Measurements from ENCODE around the gene SDK1.
"Not testable (repeated sequence)": the region's sequence is repeated elsewhere in the genome, so short reads cannot be mapped to it uniquely, and the experiment has no call there.

The SDK1 gene

DNA sequence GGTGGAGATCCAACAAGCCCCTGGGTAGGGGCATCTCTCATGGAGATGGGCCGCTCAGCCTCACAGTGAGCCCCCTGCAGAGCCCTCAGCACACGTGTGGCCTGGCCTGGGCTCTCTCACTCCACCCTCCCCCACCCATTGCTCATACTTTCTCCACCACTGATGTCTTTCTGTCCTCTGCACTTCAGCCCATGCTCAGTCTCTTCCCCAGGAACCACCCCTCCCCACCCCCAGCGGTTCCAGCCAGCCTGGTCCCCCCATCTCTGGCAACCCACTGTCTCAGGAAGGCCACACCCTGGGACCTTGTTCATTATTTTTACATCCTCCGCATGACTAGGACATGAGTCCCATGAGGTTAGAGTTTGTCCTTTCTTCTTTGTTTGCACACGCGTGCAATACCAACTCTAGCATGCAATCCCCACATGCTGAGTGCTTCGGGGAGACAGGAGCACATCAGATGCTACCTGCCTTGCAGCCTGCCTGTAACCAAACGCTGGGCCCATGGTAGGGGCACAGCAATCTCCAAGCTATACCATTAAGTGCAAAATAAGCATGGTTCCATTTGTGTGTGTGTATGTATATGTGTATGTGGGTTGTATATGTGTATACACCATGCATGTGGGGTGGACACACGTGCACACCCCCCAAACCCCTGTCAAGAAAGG is 972.6 kb downstream of the SDK1 start:
- DNase-seq (ENCODE audit: low spot score): no peak

DNA sequence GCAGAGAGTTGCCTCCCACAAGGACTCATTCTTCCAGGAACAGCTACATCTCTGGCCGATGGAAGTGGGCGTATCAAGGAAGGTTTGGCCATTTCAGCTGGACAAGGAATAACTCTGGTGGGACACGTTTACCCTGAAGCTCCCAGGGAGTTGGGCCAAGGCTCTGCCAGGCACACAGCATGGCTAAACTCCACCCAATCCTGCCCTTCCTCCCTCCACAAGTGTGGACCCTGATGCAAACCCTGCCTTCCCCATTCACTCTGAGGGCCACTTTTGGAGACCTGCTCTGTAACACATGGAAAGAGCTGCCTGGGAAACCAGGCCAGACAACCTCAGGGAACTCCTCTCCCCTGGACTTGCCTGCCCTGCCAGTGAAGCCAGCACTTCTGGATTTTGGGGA is 973.2 kb downstream of the SDK1 start:
- DNase-seq (ENCODE audit: low spot score): no peak

DNA sequence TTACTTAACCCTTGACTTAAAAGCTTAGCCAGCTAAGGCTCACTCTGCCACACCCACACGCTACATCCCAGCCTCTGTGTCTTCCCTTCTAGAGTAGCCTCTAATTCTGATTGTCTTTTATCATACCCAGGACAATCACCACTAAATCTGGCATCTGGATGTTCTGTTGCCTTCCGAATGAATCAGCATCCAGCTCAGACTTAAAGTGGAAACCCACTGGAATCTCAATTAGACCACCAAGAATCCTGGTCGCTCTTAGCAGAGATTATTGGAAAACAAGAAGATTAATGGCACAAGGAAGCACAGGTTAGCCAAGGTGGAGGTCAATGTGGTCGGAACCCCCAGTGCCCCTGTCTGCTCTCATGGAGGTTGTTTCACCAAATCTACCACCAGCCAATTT is 976.9 kb downstream of the SDK1 start:
- DNase-seq (ENCODE audit: low spot score): no peak

DNA sequence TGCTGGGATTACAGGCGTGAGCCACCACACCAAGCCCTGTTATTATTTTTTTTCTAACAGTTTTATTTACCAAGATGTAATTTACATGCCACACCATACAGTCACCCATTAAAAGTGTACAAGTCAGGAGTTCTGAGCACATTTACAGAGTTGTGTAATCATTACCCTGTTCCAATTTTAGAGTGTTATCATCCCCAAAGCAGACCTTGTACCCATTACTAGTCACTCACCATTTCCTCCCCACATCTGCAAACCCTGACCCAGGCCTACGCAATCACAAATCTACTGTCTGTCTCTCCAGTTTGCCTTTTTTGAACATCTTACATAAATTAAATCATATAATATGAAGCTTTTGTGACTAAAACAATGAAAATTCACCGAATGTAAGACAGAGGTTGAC is 978.2 kb downstream of the SDK1 start:
- DNase-seq (ENCODE audit: low spot score): no peak

DNA sequence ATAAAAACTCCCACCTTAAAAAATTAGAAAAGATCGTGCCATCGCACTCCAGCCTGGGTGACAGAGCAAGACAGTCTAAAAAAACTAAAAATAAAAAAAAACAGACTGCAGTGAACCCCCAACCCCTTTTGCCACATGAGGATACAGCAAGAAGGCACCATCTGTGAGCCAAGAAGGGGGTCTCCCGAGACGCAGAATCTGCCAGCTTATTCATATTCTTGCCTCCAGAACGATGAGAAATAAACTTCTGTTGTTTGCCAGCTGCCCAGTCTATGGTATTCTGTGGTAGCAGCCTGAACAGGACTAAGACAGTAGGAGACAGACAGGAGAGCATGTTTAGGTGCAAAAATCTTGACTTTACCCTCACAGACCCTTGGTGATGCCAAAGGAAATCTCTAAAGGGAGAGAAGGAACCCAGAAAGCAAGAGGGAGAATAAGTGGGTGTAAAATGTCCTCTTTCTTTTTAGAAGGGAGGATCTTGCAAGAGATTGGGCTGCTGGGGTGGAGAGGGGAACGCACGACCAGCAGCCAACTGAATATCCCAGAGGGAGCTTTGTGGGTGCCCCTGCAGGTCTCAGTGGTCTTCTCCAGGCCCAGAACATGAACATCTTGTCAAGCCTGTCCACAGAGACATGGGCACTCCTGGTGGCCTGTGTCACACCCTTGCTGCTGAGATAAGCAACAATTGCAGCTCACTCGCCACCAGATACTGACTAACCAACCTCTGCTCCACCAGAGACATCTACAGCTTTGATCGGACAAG is 980.4 kb downstream of the SDK1 start:
- no peak for DNase-seq (ENCODE audit: low spot score)

DNA sequence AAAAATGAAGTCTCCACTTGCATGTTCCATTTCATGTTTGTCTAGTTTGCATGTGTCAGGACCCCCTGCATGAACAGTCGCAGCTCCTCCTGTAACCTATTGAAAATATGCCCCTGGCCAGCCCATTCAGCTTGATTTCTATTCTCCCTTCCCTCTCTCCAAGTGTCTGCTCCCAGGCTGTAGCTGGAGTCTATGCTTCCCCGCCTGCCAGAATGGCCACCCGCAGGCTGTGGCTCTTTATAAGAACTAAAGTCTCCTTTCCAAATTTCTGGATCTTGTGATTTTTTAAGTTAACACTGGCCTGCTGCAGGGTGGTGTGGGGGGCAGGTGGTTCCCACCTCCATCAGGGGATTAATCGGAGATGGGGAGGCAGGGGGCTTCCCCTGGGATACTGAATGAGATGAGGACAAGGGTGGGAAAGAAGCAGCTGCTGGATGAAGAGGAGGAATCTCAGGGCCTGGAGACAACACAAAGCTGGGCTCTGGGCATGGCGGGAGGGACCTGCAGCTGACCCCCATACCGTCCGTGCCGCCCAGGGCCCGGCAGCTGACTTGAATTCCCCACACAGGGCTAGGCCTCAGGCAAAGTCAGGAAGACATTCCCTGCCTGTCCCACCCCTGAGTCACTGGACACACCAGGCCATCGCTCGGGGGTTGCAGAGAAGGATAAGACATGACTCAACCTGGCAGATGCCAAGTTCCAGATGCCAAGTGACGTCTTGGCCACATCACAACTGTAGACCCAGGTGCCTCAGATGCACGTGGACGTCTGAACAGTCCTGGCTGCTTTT is 981.6 kb downstream of the SDK1 start:
- no peak for DNase-seq (ENCODE audit: low spot score)

DNA sequence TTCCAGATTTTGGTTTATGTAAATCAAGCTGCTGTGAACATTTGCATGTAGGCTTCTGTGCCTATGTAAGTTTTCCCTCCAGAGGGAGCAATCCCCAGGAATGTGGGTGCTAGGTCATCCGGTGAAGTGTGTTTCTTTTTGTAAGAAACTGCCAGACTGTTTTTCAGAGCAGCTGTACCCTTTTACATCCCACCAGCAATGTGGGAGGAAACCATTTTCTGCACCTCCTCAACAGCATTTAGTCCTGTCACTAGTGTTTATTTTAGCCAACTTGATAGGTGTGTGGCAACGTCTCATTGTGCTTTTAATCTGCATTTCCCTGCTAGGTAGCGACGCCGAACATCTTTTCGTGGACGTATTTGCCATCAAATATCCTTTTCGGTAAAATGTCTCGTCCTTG is 985.3 kb downstream of the SDK1 start:
- DNase-seq (ENCODE audit: low spot score): no peak

DNA sequence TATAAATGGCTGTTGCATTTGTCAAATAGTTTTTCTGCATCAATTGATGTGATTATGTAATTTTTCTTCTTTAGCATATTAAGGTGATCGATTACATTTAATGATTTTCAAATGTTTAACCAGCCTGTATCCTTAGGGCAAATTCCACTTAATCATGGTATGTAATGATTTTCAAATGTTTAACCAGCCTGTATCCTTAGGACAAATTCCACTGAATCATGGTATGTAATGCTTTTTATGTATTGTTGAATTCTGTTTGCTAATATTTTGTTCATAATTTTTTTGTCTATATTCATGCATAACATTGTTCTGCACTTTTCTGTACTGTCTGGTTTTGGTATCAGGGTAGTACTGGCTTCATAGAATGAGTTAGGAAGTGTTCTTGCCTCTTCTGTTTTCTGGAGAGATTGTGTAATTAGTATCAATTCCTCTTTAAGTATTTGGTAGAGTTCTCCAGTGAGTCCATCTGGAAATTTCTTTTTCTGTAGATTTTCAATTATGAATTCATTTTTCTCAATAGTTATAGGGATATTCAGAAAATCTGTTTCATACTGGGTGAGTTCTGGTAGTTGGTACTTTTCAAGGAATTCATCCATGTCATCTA is 987.8 kb downstream of the SDK1 start:
- no peak for DNase-seq (ENCODE audit: low spot score)

DNA sequence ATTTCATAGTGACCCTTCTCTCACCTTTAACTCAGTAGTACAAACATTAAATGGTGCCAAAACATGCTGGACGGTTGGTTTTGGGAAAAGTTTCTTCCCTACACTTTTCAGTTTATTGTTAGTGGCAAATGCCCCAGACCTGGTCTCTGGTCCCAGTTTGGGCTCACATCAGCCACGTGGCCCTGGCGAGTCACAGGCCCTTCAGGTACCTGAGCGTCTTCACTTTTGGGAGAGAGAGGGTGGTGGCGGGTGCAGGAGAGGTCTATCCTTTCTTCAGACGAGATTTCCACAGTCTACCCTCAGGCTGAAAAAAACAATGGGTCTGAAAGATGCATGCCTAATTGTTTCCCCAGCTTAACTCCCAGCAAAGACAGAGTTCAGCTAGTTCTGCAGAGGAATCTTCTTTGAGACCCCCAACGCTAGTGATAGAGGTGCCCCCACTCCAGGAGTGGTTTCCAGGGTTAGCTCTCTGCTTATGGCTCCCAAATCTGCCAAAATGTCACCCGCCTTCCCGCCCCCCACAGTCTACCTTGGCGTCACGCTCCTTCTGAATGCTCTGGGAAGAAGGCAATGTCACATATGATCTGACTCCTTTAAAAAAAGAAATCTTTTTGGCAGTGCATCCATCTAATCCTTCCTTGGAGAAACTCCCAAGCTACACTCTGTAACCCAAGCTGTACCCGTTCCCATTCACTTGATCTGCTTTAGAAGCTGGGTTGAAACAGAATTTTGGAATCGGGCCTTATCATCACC is 996.3 kb downstream of the SDK1 start:
- no peak for DNase-seq (ENCODE audit: low spot score)

DNA sequence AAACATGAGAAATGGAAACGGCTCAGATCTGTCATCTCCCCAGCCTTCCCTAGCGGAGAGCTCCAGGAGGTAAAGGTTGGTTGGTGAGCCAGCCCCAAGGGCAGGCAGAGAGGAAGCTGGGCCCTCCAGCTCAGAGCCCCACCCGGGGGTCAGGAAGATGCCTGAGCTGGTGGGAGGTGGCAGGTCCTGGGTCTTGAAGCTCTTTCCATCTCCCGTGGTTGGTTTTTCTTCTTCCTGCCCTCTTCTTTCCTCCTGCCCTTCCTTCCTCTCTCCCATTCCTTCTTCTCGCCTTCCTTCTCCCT is 996.8 kb downstream of the SDK1 start:
- no peak for DNase-seq (ENCODE audit: low spot score)

DNA sequence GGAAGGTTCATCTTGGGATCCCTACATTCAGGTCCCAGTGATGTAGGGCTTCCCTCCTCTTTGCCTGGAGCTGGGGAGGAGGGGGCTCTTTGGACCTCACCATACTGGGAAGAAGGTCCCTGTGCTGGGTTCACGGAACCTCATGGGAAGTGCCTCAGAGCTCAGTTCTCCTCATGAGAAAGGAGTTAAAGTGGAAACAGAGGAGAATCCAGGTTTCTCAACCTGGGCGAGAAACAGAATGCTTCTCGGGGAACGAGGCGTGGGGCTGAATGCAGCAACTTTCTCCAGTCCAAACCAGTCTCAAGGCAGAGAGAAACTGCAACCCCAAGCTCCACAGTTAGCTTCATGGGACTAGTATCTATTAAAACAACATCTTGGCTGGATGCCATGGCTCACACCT is 998.4 kb downstream of the SDK1 start:
- DNase-seq (ENCODE audit: low spot score): no peak

DNA sequence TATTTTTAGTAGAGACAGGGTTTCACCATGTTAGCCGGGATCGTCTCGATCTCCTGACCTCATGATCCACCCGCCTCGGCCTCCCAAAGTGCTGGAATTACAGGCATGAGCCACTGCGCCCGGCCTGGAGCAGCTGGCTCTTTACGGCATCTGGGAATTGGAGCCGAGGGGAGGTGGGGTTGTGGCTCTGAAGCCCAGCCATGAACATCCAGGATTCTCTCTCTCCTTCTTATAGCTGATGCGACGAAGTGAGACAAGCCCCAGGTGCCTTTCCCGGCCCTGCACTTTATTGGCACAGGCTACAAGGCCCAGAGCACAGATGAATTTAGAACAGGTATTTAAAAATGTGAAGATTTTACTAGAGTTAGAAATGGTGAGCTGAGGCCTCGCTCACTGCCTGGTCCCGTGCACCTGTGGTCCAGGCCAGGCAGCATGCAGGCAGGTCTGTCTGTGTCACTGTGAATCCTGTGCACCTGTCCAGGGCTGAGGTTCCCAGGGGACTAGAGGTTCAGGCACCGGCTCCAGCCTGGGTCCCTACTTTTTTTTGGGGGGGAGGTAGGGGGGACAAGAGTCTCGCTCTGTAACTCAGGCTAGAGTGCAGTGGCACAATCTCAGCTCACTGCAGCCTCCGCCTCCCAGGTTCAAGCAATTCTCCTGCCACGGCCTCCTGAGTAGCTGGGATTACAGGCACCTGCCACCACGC is 1001.3 kb downstream of the SDK1 start:
- DNase-seq (ENCODE audit: low spot score): no peak

DNA sequence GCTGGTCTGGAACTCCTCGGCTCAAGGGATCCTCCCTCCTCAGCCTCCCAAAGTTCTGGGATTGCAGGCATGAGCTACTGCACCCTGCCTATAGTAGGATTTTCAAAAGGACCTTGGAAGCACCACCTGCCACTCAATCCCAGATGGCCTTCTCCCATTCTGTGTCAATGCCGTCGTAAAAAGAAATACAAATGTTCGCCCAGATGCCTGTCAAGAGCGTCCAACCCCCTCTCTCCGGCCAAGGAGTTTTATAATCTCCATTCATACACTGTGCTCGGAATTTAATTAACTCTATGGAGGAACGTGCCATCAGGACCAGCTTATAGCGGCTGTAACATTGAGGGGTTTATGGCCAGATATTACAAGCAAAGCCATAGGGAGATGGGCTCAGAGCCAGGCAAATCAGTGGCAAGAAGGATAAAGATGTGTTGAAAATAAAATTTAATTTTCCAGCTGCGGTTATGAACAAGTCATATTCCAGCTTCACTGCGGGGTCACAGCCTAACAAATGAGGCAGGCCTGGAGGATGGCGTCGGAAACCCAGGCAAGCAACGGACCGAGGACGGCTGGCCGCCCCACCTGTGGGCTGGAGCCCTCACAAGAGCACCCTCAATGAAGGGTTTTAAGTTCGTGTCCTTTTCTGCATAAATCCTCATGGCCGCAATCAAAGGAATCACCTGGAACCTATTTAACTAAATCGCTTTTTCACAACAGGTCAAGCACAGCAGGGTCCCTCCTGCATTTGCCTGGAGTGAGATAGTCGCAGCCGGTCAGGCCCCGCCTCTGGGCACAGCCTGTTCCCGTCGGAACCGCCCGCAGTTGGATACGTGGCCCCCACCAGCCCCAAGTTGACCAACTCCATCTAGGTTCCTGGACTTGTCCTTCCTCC is 1006.5 kb downstream of the SDK1 start:
- no peak for DNase-seq (ENCODE audit: low spot score)

DNA sequence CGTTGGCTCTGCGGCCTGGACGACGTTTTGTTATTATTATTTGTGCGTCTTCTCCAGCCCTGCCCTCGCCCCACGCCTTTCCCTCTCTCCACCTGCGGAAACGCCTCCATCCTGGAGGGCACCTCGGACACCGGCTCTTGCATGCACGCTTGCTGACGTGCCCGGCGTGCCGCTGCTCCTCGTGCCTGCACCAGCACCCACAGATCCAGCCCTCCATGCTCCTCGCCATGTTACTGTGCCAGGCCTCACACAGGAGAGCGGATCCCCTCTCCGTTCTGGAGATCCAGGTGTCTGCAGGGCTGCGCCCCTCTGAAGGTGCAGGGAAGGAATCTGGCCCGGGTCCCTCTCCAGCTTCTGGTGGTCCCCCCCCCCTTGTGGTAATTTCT is 1007.1 kb downstream of the SDK1 start:
- DNase-seq (ENCODE audit: low spot score): no peak

DNA sequence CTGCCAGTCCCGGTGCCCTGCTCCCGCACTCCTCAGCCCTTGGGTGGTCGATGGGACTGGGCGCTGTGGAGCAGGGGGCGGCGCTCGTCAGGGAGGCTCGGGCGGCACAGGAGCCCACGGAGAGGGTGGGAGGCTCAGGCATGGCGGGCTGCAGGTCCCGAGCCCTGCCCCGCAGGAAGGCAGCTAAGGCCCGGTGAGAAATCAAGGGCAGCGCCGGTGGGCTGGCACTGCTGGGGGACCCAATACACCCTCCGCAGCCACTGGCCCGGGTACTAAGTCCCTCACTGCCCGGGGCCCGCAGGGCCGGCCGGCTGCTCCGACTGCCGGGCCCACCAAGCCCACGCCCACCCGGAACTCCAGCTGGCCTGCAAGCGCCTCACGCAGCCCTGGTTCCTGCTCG is 1012.9 kb downstream of the SDK1 start:
- DNase-seq (ENCODE audit: low spot score): not testable (repeated sequence)

DNA sequence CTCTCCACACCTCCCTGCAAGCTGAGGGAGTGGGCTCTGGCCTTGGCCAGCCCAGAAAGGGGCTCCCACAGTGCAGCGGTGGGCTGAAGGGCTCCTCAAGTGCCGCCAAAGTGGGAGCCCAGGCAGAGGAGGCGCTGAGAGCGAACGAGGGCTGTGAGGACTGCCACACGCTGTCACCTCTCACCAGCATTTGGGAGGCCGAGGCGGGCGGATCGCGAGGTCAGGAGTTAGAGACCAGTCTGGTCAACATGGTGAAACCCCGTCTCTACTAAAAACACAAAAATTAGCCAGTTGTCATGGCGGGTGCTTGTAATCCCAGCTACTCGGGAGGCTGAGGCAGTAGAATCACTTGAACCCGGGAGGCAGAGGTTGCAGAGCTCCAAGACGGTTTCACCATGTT is 1013.3 kb downstream of the SDK1 start:
- not testable (repeated sequence) for DNase-seq (ENCODE audit: low spot score)

Measured in germinal center (tissue), 1 donor.